GM18861 (cell line): ENCODE data around the gene SCP2.

Experiments
- ATAC-seq: cut with Tn5 transposase; IDR thresholded peaks from one replicate; pipeline ENCODE4 v1.9.1; 2021; ENCODE audit not compliant: unreplicated experiment

Gene SCP2

DNA sequence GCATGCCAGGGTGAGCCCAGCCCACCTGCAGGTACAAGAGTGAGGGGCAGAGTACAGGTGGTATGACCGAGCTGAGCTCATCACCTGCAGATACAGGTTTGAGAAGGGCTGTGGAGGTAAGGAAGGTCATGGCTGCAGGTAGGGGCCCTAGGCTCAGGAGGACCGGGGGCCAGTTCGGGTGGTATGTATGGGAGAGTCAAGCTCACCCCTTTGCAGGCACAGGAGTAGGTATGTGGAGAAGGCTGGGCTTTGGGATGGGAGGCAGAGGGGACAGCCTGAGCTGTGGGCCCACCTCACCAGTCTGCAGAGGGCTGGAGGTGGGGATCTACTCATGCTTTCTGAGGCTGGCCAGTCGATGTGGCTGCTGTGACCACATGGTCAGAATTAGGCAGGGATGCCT lies 152.2 kb downstream of the SCP2 start:
- no peak for ATAC-seq

DNA sequence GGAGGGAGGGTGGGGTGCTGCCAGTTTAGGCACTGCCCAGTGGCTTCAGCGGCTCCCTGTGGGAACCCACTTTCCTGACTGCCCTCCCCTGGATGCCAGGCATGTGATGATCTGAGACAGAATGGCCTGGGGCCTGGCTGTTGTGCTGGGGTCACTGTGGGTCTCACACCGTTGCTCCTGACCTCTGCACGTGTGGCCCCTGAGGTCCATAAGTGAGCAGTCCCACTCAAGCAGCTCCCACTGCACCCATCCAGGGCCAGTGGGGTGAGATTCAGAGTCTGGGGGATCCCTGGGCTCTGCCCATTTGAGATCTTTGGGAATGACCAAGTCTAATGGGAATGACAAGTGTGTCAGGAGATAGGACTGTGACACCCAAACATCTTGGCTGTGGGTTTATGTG lies 153.0 kb downstream of the SCP2 start:
- ATAC-seq, result no peak

- no peak for ATAC-seq
These were observed 153.7 kb downstream of the SCP2 start for GRCh38 chr1:53080769-53081168.

GRCh38 chr1:53081384-53082066 lies 154.4 kb downstream of the SCP2 start:
- no peak for ATAC-seq

DNA sequence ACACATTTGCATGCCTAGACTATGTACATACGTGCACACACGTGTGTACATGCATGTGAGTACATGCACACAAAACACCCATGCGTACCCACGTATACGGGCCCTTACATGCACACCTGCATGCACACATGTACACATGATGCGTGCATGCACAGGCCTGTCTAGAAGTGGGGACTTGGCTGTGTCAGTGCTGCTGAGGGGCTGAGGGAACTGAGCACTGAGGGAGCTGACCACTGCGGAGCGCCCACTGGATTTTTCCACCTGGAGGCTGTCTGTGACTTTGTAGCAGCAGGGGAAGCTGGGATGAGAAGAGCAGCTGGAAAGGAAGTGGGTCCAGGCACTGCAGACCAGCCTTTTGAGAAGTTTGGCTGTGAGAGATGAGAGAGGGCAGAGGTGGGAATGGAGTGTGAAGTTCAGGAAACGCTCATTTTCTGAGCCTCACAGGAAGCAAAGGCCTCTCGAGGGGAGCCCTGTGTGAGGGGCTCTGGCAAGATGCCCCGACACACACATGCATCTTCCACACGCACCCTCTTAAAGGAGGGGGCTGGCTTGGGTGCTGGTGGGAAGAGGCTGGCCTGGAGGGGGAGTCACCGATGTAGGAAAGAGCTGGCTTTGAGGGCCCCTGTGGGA lies 155.9 kb downstream of the SCP2 start:
- ATAC-seq, result no peak

GRCh38 chr1:53083636-53084588 lies 156.8 kb downstream of the SCP2 start:
- no peak for ATAC-seq

- no peak for ATAC-seq
These were observed 157.5 kb downstream of the SCP2 start for GRCh38 chr1:53084589-53084971.

GRCh38 chr1:53085405-53085804 lies 158.3 kb downstream of the SCP2 start:
- ATAC-seq, result no peak

GRCh38 chr1:53086491-53087070 lies 159.5 kb downstream of the SCP2 start:
- ATAC-seq, result no peak

DNA sequence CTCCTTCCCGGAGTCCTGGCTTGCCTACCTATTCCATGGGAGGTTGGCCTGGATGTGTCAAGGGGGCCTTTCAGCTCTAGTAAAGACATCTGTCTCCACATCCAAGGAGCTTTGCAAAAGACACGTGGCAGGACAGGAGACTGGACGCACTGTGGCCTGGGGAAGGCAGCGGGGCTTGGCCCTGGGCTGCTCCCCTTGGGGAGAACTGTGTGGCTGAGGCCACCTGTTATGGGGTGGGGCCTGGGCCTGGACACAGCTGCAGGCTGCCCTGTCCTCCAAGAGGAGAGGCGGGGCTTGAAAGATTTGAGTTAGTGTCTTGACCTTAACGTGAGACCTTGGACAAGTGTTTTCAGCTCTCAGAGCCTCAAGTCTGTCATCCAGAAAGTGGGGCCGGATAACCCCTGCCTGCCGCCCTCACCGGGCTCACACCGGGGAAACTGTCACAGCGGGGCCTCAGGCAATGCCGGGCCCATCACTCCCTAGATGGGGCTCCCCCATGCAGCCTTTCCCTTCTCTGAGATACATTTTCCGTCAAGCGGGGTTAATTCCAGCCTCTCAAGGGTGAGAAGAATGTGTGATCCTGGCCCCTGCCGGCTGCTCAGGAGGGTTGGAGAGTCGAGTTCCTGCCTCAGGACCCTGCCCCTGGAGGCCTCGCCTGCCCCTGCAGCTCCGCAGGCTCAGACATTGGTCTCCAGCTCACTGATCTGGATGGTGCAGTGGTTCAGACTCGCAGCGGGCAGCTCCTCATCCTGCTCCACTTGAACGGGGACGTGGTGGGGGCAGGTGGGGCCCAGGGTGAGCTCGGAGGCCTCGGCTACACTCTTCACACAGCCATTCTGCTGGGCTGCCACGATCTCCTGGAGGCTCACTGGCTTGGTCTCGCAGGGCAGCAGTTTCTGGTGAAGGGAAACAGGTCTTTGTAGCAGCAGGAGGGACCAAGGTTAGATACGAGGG lies 160.5 kb downstream of the SCP2 start:
- no peak for ATAC-seq

DNA sequence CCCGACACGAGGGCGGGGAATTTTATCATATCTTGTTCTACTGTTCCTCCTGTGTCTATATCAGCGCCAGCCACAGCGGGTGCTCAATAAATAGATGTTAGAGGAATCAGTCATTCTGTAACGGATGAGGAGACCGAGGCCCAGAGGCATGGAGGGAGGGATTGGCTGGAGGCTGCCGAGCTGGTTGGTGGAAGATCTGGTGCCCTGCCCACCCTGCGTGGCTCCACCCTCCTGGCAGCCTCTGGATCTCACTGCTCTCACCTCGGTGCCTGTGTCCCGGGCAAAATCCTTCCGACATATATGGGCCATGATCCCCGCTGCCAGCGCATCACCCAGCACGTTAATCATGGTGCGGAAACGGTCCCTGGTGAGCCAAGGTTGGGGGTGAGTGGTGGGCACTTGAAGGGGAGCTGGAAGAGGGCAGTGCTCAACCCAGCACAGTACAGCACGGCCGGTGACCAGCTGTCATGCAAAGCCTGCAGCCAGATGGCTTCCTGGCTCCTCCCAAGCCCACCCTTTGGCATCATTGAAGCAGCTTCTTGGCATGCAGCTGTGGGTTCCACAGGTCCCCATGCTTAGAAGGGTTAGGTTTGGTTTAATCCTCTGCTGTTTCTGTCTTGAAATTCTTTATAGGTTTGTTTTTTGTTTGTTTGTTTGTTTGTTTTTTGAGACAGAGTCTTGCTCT lies 161.7 kb downstream of the SCP2 start:
- no peak for ATAC-seq

DNA sequence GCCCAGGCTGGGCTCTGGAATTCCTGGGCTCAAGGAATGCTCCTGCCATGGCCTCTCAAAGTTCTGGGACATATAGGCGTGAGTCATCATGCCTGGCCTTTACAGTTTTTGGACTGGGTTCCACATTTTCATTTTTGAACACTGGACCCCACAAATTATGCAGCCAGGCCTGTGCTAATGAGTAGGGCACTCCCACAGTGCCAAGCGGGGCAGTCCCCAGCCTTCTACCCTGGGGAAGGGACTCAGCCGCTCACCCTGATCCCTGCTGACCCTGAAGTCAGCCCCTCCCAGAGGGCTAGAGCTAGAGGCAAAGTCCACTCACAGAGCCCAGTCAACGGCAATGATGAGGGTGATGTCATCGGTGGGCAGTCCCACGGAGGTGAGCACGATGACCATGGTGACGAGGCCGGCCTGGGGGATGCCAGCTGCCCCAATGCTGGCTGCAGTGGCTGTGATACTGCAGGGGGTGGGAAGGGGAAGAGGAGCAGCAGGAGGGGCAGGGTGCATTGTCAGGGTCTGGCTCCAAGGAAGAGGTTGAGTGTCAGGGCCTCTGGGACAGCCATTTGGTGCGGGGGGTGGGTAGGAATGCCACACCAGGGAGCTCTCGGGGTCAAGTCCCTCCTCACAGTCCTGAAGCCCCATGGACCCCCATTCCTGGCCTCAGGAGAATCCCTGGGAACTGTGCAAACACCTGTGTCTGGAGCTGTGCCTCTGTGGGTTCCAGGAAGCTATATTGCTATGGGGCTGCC lies 162.6 kb downstream of the SCP2 start:
- ATAC-seq, result no peak

DNA sequence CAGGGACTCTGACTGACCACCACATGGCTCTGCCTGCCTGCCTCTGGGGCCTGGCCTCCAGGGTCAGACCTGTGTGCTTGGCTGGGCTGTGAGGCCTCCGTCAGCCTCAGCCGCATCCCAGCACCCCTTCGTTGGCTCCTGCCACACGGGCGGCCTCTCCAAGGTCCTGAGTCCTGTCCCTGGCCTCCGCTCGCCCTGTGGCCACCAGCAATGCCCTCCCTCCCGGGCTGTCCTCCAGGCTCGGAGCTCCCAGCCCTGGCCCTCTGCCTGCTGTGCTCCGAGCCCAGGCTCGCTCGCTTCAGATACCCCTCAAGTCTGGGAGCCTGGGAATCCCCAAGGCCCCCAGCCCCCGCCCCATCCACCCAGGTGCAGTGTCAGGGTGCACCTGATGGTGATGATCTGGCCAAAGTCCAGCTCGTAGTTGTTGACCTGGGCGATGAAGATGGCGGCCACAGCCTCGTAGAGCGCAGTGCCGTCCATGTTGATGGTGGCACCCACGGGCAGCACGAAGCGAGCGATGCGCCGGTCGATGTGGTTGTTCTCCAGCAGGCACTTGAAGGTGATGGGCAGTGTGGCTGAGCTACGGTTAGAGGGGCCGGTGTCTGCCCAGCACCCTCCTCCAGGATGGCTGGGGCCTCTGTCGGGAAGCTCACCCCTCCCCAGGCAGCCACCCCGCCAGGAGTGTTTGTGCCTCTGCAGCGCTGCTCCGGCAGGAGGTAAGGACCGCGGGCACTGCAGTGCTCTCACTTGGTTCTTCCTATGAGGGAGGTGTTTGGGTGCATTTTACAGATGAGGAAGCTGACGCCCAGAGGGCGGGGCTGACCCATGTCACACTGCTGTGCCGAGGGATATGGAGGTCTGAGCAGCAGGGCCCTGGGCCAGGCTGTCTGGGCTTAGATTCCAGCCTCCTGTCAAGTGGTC lies 163.4 kb downstream of the SCP2 start:
- ATAC-seq, result no peak

DNA sequence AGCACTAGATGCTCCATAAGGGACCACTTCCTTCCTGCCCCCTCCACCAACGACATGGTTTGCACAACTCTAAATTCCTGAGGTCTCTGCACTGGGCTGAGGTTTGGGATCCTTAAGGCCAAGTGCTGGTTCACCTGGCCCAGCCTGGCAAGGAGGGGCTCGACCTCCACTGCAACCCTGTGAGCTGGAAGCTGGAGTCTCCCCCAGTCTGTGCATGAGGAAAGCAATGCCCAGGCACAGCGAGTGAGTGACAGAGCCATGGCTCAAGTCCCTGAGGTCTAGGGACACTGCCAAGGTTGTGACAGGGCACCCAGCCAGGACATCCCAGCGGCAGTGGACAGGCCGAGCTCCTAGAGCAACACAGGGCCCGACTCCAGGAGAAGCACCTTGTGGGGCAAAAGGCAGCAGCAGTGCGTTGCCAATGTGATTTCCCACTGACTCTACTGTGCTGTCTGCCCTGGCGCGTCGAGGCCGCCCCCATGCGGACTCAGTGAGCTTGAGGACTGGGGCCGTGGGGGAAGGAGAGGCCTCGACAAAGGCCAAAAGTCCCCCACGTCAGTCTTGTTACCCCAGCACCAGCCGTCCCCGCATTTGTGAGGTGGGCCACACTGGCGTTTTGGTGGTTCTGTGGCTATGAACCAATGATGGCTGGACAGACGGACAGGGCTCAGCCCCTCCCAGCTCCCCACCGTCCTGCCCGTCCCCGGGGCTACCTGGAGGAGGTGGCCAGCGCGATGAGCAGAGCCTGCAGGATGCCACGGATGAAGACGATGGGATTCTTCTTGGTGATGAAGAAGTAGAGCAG lies 165.0 kb downstream of the SCP2 start:
- no peak for ATAC-seq

DNA sequence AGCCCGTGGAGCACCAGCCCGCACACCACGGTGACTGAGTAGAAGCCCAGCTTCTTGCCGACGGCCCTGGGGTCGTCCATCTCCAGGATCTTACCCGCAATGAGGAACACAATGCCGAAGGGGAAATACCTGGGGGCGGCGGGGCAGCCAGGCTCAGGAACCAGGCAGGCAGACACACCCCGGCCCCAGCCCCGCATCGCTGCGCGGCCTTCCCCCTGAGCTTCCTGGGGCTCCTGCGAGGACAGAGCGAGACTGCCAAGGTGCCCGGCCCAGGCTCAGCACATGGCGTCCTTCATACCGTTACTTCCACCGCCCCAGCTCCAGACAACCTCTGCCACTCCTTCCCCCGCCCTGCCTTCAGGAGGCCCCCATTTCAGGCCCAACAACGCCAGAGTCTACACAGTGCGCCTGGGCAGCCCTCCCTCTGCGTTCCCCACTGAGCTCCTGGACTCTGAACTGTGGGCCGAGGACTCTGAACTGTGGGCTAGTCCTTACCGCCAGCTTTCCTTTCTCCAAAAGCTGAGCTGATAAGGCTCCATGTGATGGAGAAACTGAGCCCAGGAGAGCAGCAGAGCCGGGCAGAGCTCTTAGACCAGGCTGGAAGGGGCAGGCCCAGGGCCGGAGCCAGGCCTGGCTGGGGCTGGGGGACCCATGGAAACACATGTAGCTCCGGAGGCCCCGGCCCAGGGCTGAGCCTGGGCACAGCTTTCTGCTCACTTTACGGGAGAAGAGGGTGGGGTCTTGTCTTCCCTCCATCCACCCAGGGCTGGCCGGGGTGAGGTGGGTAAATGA lies 165.8 kb downstream of the SCP2 start:
- ATAC-seq, result no peak

DNA sequence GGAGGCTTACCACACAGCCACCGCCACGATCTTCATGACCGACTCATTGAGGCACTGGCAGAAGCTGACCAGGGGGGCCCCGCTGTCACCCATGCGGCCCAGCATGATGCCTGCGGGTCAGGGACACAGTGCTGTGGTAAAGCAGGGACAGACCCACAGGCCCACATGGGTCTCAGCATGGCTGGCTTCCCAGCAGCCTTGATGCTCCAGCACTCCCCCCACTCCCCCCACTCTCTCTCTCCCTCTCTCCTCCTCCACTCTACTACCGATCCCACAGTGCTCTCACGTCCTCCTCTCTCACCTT lies 166.3 kb downstream of the SCP2 start:
- ATAC-seq, result no peak
